ENCODE data around the gene GALK2. TPM values are rescaled to one million over a fixed set of nuclear protein-coding genes. Genes with fewer than 3 reads are reported as not detected.

Gene GALK2
- total and polyA plus RNA-seq, 2 of the 8 experiments (the other 6 are each of a cell fraction or from before 2014, with no cell fraction given): 8.7 to 16.1 TPM

DNA sequence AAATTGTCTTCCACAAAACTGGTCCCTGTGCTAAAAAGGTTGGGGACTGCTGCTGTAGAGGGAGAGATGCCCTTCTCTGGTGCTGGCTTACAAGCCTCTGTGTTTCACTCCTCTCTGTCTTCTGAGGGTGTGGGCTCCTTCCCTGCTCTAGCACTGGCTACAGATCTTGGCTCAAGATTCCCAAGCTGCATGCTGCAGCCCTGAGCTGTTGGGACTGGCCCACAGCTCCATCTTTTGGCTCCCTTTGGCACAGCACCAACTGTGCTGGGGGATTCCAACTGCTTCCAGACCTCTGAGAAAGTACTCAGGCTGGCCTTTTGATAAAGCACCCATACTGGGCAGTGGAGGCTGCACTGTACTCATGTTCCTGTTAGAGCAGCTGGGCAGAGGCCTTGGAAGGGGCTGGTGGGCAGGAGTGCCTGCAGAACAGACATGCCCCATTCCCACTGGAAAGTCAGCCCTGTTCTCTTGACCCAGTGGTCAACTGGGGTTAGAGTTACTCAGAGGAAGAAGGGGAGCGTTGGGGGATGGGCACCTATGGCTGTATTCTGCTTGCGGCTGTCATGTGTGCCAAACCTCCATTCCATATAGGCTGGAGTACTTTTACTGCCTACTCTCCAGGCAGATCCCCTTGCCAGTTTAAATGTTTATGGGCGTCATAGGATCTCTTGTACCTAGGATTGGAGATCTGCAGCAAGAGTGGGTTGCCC is 55.7 kb downstream of the GALK2 start (continued):
- TF ChIP-seq NANOG (IDR thresholded peaks at IDR 0.05; ENCODE audit: insufficient read depth, low read depth, low read length, poor library complexity, severe bottlenecking) (no peak), RAD21 (IDR thresholded peaks at IDR 0.05 in 1 of 2, conservative IDR thresholded peaks at IDR 0.05 in 1 of 2; ENCODE audit: low read depth in 2 of 2, low read length in 2 of 2) (peak; percentile 87 to 92), RXRA (IDR thresholded peaks at IDR 0.05; ENCODE audit: insufficient read depth, low read depth, low read length) (no peak), KDM5A (IDR thresholded peaks at IDR 0.05; ENCODE audit: low read length) (no peak), GTF2F1 (IDR thresholded peaks at IDR 0.05; ENCODE audit: borderline replicate concordance, low read depth, low read length) (no peak), JUND (IDR thresholded peaks at IDR 0.05; ENCODE audit: low read length) (no peak), CBX5 (IDR thresholded peaks at IDR 0.05; ENCODE audit: low read depth, low read length) (no peak), SP4 (IDR thresholded peaks at IDR 0.05; ENCODE audit: low read length) (no peak), SIRT6 (IDR thresholded peaks at IDR 0.05; ENCODE audit: low read length) (no peak), RBBP5 (IDR thresholded peaks at IDR 0.05; ENCODE audit: borderline replicate concordance, low read depth, low read length) (no peak), RFX5 (IDR thresholded peaks at IDR 0.05; ENCODE audit: borderline replicate concordance, low read depth, low read length) (no peak)
- TF ChIP-seq, protein P1, sequence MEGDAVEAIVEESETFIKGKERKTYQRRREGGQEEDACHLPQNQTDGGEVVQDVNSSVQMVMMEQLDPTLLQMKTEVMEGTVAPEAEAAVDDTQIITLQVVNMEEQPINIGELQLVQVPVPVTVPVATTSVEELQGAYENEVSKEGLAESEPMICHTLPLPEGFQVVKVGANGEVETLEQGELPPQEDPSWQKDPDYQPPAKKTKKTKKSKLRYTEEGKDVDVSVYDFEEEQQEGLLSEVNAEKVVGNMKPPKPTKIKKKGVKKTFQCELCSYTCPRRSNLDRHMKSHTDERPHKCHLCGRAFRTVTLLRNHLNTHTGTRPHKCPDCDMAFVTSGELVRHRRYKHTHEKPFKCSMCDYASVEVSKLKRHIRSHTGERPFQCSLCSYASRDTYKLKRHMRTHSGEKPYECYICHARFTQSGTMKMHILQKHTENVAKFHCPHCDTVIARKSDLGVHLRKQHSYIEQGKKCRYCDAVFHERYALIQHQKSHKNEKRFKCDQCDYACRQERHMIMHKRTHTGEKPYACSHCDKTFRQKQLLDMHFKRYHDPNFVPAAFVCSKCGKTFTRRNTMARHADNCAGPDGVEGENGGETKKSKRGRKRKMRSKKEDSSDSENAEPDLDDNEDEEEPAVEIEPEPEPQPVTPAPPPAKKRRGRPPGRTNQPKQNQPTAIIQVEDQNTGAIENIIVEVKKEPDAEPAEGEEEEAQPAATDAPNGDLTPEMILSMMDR (IDR thresholded peaks at IDR 0.05; ENCODE audit: control extremely low read depth in 1 of 3, insufficient read depth in 1 of 3, low read depth in 1 of 3, low read length in 3 of 3): peak; percentile 82 to 93 (median 87)

Data from H1 (cell line).